GM21360 (cell line): Measurements from ENCODE around the gene LINC01488.

Source experiments
- ATAC-seq: cut with Tn5 transposase; IDR thresholded peaks from one replicate; pipeline ENCODE4 v1.9.1; 2021; ENCODE audit warnings: mild to moderate bottlenecking, moderate library complexity; ENCODE audit not compliant: unreplicated experiment

Gene LINC01488

GRCh38 chr11:69475866-69476471 lies 5.5 kb upstream of the LINC01488 start:
- no peak for ATAC-seq

DNA sequence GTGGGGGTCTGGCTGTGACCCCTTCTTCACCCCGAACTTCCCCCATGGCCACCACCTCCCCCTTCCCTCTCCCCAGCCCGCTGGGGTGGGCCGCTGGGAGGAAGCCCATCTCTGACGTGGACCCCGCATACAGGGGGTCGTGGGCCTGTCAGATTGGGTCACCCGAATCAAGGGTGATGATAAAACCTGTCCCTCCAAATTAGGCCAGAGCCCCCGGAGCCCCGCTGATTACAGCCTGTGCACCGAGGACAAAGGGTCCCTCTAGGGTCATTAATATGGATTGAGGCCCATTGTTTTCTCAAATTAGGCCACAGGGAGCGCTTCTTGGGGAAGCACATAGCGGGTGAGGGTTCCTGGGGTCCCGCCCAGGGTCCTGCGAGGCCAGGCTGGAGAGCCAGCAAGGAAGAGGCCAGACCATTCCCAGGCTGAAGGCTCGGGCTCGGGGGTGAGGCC lies 4.9 kb upstream of the LINC01488 start:
- ATAC-seq: no peak

DNA sequence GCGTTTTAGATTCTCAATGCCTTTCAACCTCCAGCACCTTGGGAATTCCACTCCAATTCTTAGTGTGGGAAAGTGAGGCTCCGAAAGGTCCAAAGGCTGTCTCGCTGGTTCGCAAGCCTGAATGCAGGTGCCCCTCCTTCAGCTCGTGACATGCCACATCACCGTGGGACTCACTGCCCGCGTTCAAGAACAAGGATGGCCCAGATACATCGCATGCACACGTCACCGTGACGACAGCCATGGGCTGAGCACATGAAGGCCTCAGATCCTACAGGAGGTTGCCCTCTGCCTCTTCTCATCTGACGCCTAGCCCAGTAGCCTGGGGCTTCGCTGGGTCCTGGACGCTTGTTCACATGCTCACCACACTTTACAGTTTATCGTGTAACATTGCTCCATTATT lies 4.4 kb upstream of the LINC01488 start:
- no peak for ATAC-seq

DNA sequence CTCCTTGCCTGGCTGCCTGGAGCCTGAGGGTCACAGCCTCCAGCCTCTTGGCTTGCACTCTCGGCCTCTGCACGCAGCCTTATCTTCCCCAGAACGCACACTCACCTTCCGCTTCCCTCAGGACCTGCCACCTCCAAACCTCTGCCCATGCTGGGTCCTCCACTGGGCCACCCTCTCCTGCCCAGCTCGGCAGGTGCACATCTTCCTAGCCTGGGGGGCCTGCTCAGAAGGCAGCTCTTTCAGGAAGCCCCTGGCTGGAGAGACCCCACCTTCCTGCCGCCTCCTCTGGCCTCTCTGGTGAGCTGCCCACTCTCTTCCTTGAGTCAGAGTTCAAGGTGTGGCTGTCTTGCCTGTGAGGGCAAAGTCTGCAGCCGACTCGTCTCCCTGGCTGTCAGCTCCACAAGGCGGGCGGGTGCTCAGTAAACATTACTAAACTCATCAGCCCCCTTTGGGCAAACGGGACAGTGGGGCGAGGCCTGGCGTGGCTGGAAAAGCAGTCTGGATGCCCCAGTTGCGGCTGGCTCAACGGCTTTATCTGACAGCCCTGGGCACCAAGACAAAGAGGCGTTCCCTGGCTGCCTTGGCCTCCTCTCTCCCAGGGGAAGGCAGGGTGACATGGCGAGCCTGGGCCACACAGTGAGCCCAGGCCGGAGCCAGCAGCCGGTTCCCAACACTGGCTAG lies 1.7 kb upstream of the LINC01488 start:
- ATAC-seq: no peak

DNA sequence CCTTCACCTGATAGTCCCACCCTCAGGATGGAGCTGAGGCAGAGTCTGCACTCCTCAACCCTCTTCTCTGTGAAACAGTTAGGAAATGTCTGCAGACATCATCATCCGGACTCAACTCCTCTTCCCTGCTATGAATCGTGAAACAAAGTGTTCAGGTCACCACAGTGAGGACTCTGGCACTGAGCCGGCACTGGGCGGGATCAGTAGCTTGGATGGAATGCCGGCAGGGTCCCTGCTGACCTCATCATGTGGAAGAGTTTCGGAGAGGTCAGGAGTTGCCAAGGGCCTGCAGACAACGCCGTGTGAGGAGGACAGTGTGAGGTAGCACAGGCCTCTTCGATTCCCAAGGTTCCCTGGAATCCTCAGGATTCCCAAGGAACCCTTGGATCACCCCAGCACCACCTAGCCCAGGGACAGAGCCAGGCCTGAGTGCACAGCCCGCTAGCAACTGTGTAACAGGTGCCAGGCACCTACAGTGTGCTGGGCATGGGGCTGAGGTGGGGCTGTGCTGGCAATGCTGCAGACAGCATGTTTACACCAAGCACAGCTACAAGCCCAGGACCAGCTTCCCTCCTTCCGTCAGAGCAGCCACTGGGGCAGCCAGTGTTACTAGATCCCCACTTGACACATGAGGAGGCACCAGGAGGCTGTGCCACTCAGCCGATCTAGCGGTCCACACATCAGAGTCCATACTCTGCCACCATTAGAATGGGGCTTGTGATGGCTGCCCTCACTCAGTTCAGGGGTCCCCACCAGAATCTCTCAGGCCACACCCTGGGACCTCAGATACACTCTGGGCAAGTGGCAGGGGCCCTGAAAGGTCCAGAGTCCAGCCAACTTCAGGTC lies 693 bp upstream of the LINC01488 start:
- no peak for ATAC-seq

- no peak for ATAC-seq
Observed at GRCh38 chr11:69482322-69482721, 859 bp downstream of the LINC01488 start.

GRCh38 chr11:69483170-69483569 lies 1.7 kb downstream of the LINC01488 start:
- no peak for ATAC-seq

GRCh38 chr11:69483691-69484426 lies 2.4 kb downstream of the LINC01488 start:
- ATAC-seq: no peak

DNA sequence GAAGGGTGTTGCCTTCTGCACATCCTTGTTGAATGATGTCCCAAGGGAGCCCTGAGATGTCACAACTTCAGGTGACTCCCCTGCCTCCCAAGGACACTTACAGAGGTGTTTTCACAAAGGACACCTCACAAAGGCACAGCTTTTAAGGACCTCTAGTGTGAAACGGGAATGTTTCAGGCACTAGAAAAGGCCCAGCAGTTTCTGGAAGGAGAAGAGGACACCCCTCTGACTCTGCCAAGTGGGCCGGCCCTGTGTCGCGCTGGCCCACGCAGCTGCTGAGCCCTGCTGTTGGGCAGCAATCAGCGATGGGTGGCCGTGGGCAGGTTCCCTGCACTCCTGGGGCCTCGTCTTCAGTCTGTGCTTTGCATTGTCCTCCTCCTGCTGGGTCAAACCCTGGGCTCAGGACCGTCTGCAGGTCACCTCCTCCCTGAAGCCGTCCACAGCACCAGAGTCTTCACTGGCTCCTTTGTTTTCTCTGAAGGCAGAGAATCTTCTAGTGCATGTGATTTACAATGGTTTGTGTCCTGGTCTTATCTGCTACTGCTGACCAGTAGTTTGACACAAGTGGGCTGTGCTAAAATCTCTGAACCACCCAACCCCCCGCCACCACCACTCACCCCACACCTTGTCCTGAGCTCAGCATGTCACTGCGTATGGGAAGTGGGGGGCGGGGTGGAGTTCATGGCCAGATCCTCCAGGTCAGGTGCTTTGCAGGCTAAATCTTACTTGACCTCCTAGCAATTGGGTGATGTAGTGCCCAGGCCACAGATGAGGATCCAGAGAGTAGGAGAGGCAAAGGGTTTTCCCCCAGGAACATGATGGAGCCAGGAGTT lies 3.2 kb downstream of the LINC01488 start:
- ATAC-seq: no peak

DNA sequence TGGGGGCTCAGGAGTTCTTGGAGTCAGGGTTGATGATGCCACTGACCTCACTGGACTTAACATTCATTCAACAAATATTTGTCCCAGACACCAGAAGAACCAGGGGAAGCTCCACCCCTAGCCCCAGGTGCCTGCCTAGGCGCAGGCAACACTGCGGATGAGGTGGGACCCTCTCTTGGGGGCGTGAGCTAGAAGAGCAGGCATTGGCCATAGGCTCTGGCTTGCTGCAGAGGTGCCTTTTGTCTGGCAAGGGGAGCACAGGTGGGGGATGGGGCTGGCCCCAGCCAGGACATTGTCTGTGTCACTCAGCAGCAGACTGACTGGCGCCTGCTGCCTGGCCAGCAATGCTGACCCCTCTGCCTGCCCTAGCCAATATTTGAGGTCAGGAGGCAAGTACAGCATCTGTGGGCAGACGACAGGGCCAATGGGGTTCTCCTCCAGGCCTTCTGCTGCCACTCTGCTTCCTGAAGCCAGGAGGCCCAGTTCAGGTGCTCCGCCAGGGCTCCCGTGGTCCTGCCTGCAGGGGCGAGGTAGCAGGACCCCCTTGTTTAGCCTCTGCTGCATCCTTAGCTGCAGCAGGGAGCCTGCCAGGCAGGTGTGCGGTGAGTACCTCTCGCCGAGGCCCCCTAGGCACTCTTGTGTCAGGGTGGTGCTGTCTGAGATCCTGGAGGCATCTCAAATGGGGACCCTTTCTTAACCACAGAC lies 4.0 kb downstream of the LINC01488 start:
- no peak for ATAC-seq

- no peak for ATAC-seq
Observed at GRCh38 chr11:69486056-69486772, 4.8 kb downstream of the LINC01488 start.

DNA sequence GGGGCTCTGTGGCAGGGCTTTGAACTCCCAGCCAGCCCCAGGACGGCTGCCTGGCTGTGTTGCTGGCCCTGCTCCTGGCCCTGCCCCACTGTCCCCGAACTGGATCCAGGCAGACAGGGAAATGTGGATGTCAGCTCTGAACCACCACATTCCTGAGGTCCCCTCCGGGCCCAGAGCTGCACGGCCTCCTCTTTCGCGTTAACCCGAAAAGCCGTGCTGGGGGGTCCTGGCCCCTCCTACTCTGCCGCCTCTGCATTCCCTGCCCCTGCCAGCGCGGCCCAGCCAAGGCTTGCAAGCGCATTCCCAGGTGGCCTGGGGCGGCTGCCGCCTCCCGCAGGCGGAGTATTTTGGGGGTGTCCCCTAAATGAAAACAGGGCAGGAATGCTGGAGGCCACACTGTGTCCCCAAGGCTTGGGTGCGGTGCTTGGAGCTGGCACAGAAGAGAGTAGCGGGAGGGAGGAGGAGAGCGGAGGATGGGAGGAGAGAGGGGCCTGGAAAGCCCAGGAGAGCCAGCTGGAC lies 5.4 kb downstream of the LINC01488 start:
- no peak for ATAC-seq

DNA sequence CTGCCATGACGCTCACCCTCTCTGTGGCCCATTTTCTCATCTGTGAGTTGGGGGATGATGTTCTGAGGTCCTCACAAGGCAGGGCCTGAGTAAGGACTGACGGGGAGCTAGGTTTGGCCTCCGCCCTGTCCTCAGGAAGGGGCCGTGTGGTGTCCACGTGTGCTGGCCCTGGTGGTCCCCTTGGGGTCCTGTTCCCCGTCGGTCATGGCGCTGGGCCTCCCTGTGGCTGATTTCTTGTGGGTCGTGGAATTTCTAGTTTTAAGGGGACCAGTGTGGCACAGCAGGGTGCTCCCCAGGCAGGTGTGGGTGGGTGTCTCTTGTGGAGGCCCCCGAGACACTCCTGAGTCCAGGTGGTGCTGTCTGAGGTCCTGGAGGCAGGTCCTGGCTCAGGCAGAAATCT lies 5.9 kb downstream of the LINC01488 start:
- no peak for ATAC-seq

DNA sequence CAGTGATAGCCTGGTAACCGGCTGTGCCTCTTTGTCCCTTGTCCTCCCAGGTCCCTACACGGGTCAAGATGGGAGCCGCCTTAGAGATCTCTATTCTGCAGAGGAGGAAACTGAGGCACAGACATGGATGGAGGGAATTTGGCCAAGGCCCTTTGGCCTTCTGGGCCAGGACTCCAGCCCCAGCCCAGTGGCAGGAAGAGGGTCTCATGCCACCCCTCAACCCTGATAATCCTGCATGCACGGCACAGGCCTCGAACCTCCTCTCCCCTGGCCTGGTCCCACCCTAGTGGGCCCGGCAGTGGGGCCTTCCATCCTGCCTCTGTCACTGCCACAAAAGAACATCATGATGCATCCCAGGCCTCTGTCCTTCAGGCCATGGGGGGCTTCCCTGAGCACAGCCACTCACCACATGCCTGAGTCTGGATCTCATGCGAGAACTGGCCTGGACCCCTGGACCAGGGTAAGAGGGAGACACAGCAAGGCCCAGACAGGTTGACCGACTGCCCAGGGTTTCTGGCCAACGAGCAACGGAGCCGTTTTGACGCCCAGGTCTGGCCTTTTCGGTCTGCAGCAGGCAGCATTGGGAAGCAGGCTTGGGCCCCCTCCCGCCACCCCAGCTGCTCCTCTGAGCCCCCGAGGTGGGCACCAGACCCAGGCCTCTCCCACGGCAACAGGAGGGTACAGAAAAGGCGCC lies 6.5 kb downstream of the LINC01488 start:
- no peak for ATAC-seq

DNA sequence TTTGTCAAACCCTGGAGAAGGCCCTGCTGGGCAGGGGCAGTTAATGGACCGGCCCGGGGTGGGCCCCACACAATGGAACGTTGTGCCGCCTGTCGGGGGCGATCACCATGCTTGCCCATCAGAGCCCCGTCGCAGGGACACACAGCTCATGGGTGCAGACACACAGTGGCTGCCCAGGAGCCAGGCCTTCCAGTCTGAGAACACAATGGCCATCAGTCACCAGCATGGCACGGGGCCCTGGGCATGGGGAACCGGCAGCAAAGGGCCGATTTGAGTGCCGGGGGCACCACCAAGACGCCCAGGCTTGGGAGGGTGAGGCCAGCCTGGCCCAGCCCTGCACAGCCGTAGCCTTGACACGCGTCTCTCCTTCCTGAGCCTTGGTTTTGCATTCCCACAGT lies 7.1 kb downstream of the LINC01488 start:
- ATAC-seq: no peak

DNA sequence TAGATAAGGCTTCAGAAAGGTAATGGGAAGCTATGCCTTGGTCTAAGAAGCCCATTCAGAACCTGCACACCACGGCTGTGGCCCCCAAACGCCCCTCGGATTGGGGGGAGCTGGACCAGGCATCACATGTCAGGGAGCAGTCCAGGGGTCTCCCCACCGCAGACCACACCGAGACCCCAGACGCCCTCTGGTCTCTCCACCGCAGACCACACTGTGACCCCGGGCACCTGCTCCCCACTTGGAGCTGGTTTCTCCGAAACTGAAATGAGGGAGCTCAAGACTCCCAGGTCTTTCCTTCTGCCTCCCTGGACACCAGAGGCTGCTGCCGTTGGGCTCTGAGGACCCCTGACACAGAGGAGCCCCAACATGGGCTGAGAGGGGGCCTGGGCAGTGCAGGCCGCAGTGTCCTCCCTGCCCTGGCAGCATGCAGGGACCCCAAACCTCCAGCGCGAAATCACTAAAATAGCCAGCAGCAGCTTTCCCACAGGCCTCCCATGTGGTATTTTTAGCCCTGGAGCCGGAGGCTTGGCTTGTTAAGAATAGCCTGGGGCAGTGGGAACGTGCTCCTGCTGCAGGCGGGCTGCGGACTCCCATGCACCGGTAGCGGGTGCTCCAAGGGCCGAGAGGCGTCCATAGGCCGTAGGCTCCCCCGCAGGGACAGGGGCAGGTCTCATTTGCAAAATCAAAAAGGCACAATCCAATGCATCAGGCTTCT lies 7.7 kb downstream of the LINC01488 start:
- no peak for ATAC-seq

DNA sequence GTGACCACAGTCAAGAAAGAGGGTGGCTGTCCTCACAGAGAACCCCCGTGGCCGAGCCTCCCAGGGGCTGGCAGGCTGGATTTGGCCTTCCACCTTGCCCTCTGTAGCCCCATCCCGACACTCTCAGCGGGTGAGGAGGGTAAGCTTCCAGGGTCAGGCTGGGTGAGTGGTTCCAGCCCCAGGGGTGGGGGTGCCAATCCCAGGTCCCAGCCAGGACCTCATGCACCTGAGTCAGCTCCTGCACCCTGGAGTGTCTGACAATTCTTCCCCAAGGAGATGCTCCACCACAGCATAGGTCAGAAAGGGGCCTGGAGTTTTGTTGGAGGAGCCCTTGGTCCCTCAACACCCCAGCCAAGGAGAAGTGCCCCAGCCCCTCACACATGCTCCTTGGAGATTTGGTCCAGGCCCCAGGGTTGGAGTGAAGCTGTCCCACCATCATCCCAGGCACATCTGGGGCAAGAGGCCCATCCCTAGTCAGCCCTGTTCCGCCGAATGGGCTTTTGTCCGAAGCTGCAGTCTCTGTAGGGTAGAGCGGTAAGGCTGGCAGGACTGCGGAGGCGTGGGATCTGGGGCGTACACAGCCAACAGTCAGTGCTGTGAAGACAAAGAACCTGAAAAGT lies 8.4 kb downstream of the LINC01488 start:
- no peak for ATAC-seq
